Astrocyte of the spinal cord (primary cell): ENCODE results near the gene PEF1.

Source experiments
- DNase-seq: peaks from one replicate; pipeline ENCODE4 v3.0.0; 2011; ENCODE audit warnings: low read depth, low spot score
- H3K4me3 ChIP-seq: 2 replicates; pipeline ENCODE4 v1.5.1; 2011; ENCODE audit warnings: low read depth, mild to moderate bottlenecking, low read length, moderate library complexity
- CTCF ChIP-seq: IDR thresholded peaks from 2 replicates; pipeline ENCODE4 v1.5.1; 2012; ENCODE audit warnings: low read depth, mild to moderate bottlenecking, low read length, inconsistent platforms
- in situ Hi-C: cut with HindIII; loops from 2 replicates; pipeline ENCODE4 v1.10.0; 2017; ENCODE audit warnings: low sequenced_read_pairs

The PEF1 gene

GRCh38 chr1:31679676-31680230 is 35.1 kb upstream of the PEF1 start:
- TF ChIP-seq CTCF: no peak

GRCh38 chr1:31679091-31679490 is 34.4 kb upstream of the PEF1 start:
- H3K4me3 ChIP-seq: no peak overlapping the region
- no peak for TF ChIP-seq CTCF
- in situ Hi-C loops: no loop called here
- no peak for DNase-seq

More at GRCh38 chr1:31679676-31680230, 35.1 kb upstream of the PEF1 start:
- H3K4me3 ChIP-seq: no peak overlapping the region
- in situ Hi-C loops: no loop called here
- no peak for DNase-seq

- TF ChIP-seq CTCF: no peak
- no peak for DNase-seq
- H3K4me3 ChIP-seq: no peak overlapping the region
- in situ Hi-C loops: no loop called here
Observed at GRCh38 chr1:31678681-31679080, 34.0 kb upstream of the PEF1 start.

- DNase-seq: no peak
- no peak overlapping the region for H3K4me3 ChIP-seq
- TF ChIP-seq CTCF: no peak
- in situ Hi-C loops: no loop called here
Observed at GRCh38 chr1:31677949-31678348, 33.3 kb upstream of the PEF1 start.

- H3K4me3 ChIP-seq: no peak overlapping the region
- in situ Hi-C loops: no loop called here
- no peak for DNase-seq
- no peak for TF ChIP-seq CTCF
Observed at GRCh38 chr1:31677401-31677800, 32.7 kb upstream of the PEF1 start.

- in situ Hi-C loops: no loop called here
- no peak overlapping the region for H3K4me3 ChIP-seq
- TF ChIP-seq CTCF: no peak
- DNase-seq: no peak
Observed at GRCh38 chr1:31675756-31676155, 31.1 kb upstream of the PEF1 start.

GRCh38 chr1:31675161-31675560 is 30.5 kb upstream of the PEF1 start:
- TF ChIP-seq CTCF: no peak
- DNase-seq: no peak
- in situ Hi-C loops: no loop called here
- H3K4me3 ChIP-seq: no peak overlapping the region
